OCI-LY7 (cell line): Measurements from ENCODE around the gene IQGAP3. TPM values are rescaled to one million over a fixed set of nuclear protein-coding genes. Genes with fewer than 3 reads are reported as not detected.

Experiments
- BruUV-seq: library from RNA; stranded (reverse); fragments of 400-500 nt; replicated peaks from 2 replicates; lab custom pipeline; 2021; lab: Mats Ljungman, UMichigan
- CTCF ChIA-PET: fragments of 300-600 bp; sonication (Branson Sonifier 250); formaldehyde crosslinking; loops from one replicate; lab custom pipeline; 2022; ENCODE audit warnings: antibody characterized with exemption; ENCODE audit not compliant: unreplicated experiment; lab: Charles Lee
- POLR2A ChIA-PET: fragments of 300-600 bp; sonication (Branson Sonifier 250); formaldehyde crosslinking; loops from one replicate; lab custom pipeline; 2022; ENCODE audit warnings: antibody characterized with exemption; lab: Charles Lee
- DNase-seq: peaks from one replicate; pipeline ENCODE4 v3.0.0-alpha.2; 2015; ENCODE audit warnings: low spot score
- H2AFZ ChIP-seq: fragments of 200-600 bp; sonication (generic), shearing (Covaris generic); 2 replicates; pipeline ENCODE4 v1.6.1; 2014; ENCODE audit warnings: mild to moderate bottlenecking, antibody characterized with exemption, low read length, moderate library complexity
- H3K27ac ChIP-seq: fragments of 200-600 bp; sonication (generic); 2 replicates; pipeline ENCODE4 v1.5.1; 2014; ENCODE audit warnings: mixed run types, low read depth, mild to moderate bottlenecking, moderate library complexity, low read length, inconsistent platforms; ENCODE audit not compliant: poor library complexity, severe bottlenecking
- H3K36me3 ChIP-seq: fragments of 200-600 bp; sonication (generic); 2 replicates; pipeline ENCODE4 v1.6.1; 2014; ENCODE audit warnings: mild to moderate bottlenecking, antibody characterized with exemption, low read length, moderate library complexity, mixed read lengths; ENCODE audit not compliant: insufficient read depth
- H3K4me1 ChIP-seq: fragments of 200-600 bp; sonication (generic); 2 replicates; pipeline ENCODE4 v1.5.1; 2014; ENCODE audit warnings: mild to moderate bottlenecking, low read length; ENCODE audit not compliant: insufficient read depth, poor library complexity, severe bottlenecking
- H3K4me2 ChIP-seq: fragments of 200-600 bp; sonication (generic); 2 replicates; pipeline ENCODE4 v1.6.1; 2014; ENCODE audit warnings: mild to moderate bottlenecking, low read length
- H3K4me3 ChIP-seq: fragments of 200-600 bp; sonication (generic); 2 replicates; pipeline ENCODE4 v1.5.1; 2014; ENCODE audit warnings: mild to moderate bottlenecking, low read depth, low read length; ENCODE audit not compliant: poor library complexity, severe bottlenecking
- H3K79me2 ChIP-seq: fragments of 200-600 bp; sonication (generic); 2 replicates; pipeline ENCODE4 v1.6.1; 2016; ENCODE audit warnings: low read depth, mild to moderate bottlenecking, low read length, moderate library complexity, mixed read lengths; ENCODE audit not compliant: insufficient read depth
- H3K9me2 ChIP-seq: fragments of 200-600 bp; sonication (generic); 2 replicates; pipeline ENCODE4 v1.6.1; 2016; ENCODE audit warnings: mild to moderate bottlenecking, low read length, mixed read lengths; ENCODE audit not compliant: insufficient read depth
- H3K9me3 ChIP-seq: fragments of 200-600 bp; sonication (generic); 2 replicates; pipeline ENCODE4 v1.6.1; 2014; ENCODE audit warnings: mild to moderate bottlenecking, mixed run types, low read length, mixed read lengths
- H4K20me1 ChIP-seq: fragments of 200-600 bp; sonication (generic); 2 replicates; pipeline ENCODE4 v1.6.1; 2014; ENCODE audit warnings: mild to moderate bottlenecking, antibody characterized with exemption, low read length, moderate library complexity, mixed read lengths; ENCODE audit not compliant: insufficient read depth
- EZH2phosphoT487 ChIP-seq: fragments of 200-600 bp; sonication (generic); IDR thresholded peaks from 2 replicates; pipeline ENCODE4 v1.6.1; 2018; ENCODE audit warnings: low read depth, borderline replicate concordance, mild to moderate bottlenecking, mixed run types, antibody characterized with exemption, low read length, moderate library complexity, mixed read lengths
- intact Hi-C: fragments of 100-400 bp; cut with micrococcal nuclease; formaldehyde crosslinking; loops from one replicate; pipeline ENCODE4 v1.10.0; 2022; ENCODE audit not compliant: unreplicated experiment
- total RNA-seq, 2 experiments: library from RNA; depleted of rRNA in 1 of 2; stranded (reverse); fragments of >200 nt in 1 of 2; shearing (Covaris generic) in 1 of 2; gene quantifications; 2 replicates each; pipeline ENCODE4 v1.2.3, GENCODE V29; 2014 to 2022
- TF ChIP-seq, protein P1 (sequence below): fragments of 200-600 bp; sonication (generic); conservative IDR thresholded peaks from 2 replicates; pipeline ENCODE4 v1.5.1; 2014; ENCODE audit warnings: mild to moderate bottlenecking, antibody characterized with exemption, low read length, moderate library complexity, mixed read lengths

The IQGAP3 gene
- total RNA-seq, 2 experiments from 2014 or later: 22.4 to 28.7 TPM

DNA sequence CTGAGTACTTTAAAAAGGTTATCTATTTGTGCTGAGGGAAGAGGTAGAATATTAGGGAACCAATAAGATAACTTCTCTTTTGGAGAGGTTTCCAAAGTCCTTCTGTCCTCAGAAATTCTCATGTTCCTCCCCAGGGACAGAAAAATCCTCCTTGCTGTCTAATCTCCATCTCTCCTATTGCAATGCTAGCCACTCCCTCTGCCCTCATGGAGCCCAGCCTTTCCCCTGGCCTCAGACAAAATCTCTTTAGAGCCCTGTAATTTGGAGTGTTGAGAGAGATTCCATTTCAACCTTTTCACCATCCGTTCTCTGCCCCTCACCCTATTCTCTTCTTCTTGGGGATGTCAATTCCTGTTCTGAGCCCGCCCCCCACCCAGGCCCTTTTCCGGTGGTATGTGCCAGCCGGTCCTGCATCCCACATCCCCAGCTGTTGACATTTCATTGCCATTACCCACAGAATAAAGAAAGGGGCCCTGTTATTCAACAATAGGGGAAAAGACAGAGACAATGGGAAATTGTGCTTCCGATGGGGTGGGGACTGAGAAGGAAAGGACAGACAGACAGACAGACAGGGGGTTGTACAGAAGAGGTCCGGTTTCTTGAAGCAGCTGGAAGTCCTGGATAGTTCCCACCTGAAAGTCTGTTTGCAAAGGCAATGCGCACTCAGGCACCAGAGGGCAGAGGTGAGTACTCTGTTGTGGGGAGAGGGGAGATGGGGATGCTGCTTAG, 46.7 kb upstream of the IQGAP3 start, which contains the start of gene HAPLN2:
Gene HAPLN2 (plus strand): TSS at position 563 of the 729 bp plus-strand sequence. CDS start 4,076 bp downstream, outside the sequence.
- no peaks in the 10 kb centered on the region for H3K9me3 ChIP-seq
- DNase-seq: peak; percentile 45
- H3K9me2 ChIP-seq: no peaks in the 10 kb centered on the region
- H3K36me3 ChIP-seq: no peaks in the 10 kb centered on the region
- no peaks in the 10 kb centered on the region for H3K4me1 ChIP-seq
- H2AFZ ChIP-seq: no peak within 1 kb of the TSS
- no peak within 1 kb of the TSS for H3K4me3 ChIP-seq
- no TSS peak for BruUV-seq
- TF ChIP-seq, protein P1, sequence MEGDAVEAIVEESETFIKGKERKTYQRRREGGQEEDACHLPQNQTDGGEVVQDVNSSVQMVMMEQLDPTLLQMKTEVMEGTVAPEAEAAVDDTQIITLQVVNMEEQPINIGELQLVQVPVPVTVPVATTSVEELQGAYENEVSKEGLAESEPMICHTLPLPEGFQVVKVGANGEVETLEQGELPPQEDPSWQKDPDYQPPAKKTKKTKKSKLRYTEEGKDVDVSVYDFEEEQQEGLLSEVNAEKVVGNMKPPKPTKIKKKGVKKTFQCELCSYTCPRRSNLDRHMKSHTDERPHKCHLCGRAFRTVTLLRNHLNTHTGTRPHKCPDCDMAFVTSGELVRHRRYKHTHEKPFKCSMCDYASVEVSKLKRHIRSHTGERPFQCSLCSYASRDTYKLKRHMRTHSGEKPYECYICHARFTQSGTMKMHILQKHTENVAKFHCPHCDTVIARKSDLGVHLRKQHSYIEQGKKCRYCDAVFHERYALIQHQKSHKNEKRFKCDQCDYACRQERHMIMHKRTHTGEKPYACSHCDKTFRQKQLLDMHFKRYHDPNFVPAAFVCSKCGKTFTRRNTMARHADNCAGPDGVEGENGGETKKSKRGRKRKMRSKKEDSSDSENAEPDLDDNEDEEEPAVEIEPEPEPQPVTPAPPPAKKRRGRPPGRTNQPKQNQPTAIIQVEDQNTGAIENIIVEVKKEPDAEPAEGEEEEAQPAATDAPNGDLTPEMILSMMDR: peak; percentile 78
- no peak for TF ChIP-seq EZH2phosphoT487
- intact Hi-C loops: no loop called here
- no peaks in the 10 kb centered on the region for H4K20me1 ChIP-seq
- ChIA-PET POLR2A (no interaction called here), CTCF (interaction anchor here (0.6 to 1.2 kb wide), 2 partner anchors 10 to 257 kb away, joined by 4 to 15 read pairs; no protein-coding TSS in a partner anchor)
- no peak within 1 kb of the TSS for H3K27ac ChIP-seq
- H3K79me2 ChIP-seq: no peaks in the 10 kb centered on the region
- no peak within 1 kb of the TSS for H3K4me2 ChIP-seq

DNA sequence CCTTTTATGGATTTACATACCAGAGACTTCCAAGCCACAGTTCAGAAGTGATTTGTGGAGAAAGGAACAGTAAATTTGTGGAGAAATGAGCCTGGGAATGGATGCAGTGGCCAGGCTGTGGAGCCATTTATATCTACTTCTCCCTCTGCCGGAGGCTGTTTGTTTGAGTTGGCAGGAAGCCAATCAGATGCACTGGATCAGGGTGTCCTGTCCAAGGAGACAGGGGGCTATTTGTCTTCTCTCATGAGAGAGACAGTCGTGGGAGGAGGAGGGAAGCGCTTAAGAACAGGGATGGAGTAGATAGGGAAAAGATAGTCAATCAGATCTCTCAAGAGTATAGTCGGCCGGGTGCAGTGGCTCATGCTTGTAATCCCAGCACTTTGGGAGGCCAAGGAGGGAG, 44.1 kb upstream of the IQGAP3 start:
- Histone ChIP-seq H3K9me3 (no peaks in the 10 kb centered on the region), H3K79me2 (no peaks in the 10 kb centered on the region), H3K4me2 (no peak overlapping the region), H3K27ac (no peak overlapping the region), H3K4me3 (no peak overlapping the region), H2AFZ (no peak overlapping the region), H4K20me1 (no peaks in the 10 kb centered on the region), H3K4me1 (no peaks in the 10 kb centered on the region), H3K36me3 (no peaks in the 10 kb centered on the region), H3K9me2 (no peaks in the 10 kb centered on the region)
- DNase-seq: no peak
- TF ChIP-seq EZH2phosphoT487: no peak
- TF ChIP-seq, protein P1: no peak
- BruUV-seq: no TSS peak
- ChIA-PET CTCF (no interaction called here), POLR2A (no interaction called here)
- intact Hi-C loops: no loop called here

- no peak overlapping the region for H3K4me3 ChIP-seq
- H3K9me3 ChIP-seq: no peaks in the 10 kb centered on the region
- H3K4me2 ChIP-seq: no peak overlapping the region
- intact Hi-C loops: no loop called here
- ChIA-PET CTCF (no interaction called here), POLR2A (no interaction called here)
- no peaks in the 10 kb centered on the region for H4K20me1 ChIP-seq
- H3K27ac ChIP-seq: no peak overlapping the region
- H3K4me1 ChIP-seq: no peaks in the 10 kb centered on the region
- BruUV-seq: no TSS peak
- H3K36me3 ChIP-seq: no peaks in the 10 kb centered on the region
- H2AFZ ChIP-seq: no peak overlapping the region
- no peaks in the 10 kb centered on the region for H3K9me2 ChIP-seq
- H3K79me2 ChIP-seq: no peaks in the 10 kb centered on the region
- no peak for TF ChIP-seq EZH2phosphoT487
- TF ChIP-seq, protein P1: no peak
- no peak for DNase-seq
Observed at GRCh38 chr1:156615946-156616345, 43.6 kb upstream of the IQGAP3 start.
